ENCODE results near the gene EIF4G3.

EIF4G3 gene

GRCh38 chr1:20829531-20829930 is 347.2 kb downstream of the EIF4G3 start:
- ChIA-PET POLR2A (ENCODE audit: low non-redundant PET) (no interaction called here), CTCF (no interaction called here)
- no peak for TF ChIP-seq CTCF (conservative IDR thresholded peaks at IDR 0.05; ENCODE audit: low read depth)
- no peak overlapping the region for H3K27ac ChIP-seq
- DNase-seq (ENCODE audit: low spot score): no peak

- no peak for DNase-seq (ENCODE audit: low spot score)
- POLR2A ChIA-PET (ENCODE audit: low non-redundant PET): no interaction called here
- no peak for TF ChIP-seq CTCF (conservative IDR thresholded peaks at IDR 0.05; ENCODE audit: low read depth)
- CTCF ChIA-PET: interaction anchor here (0.6 kb wide), 1 partner anchor 56 kb away, joined by 4 read pairs; no protein-coding TSS in a partner anchor
- no peak overlapping the region for H3K27ac ChIP-seq
Measured at GRCh38 chr1:20823845-20824244, 352.9 kb downstream of the EIF4G3 start.

GRCh38 chr1:20821466-20821865 is 355.2 kb downstream of the EIF4G3 start:
- no peak overlapping the region for H3K27ac ChIP-seq
- POLR2A ChIA-PET (ENCODE audit: low non-redundant PET): no interaction called here
- no peak for DNase-seq (ENCODE audit: low spot score)
- no peak for TF ChIP-seq CTCF (conservative IDR thresholded peaks at IDR 0.05; ENCODE audit: low read depth)
- CTCF ChIA-PET: no interaction called here

GRCh38 chr1:20819818-20820217 is 356.9 kb downstream of the EIF4G3 start:
- no peak for DNase-seq (ENCODE audit: low spot score)
- POLR2A ChIA-PET (ENCODE audit: low non-redundant PET): no interaction called here
- CTCF ChIA-PET: interaction anchor here (0.7 kb wide), 2 partner anchors 53 to 357 kb away, joined by 3 read pairs; no protein-coding TSS in a partner anchor
- no peak overlapping the region for H3K27ac ChIP-seq
- TF ChIP-seq CTCF (conservative IDR thresholded peaks at IDR 0.05; ENCODE audit: low read depth): no peak

- TF ChIP-seq CTCF (conservative IDR thresholded peaks at IDR 0.05; ENCODE audit: low read depth): no peak
Measured at GRCh38 chr1:20814534-20814871, 362.2 kb downstream of the EIF4G3 start.

GRCh38 chr1:20811916-20812315 is 364.8 kb downstream of the EIF4G3 start:
- no peak for DNase-seq (ENCODE audit: low spot score)
- no peak overlapping the region for H3K27ac ChIP-seq
- TF ChIP-seq CTCF (conservative IDR thresholded peaks at IDR 0.05; ENCODE audit: low read depth): no peak
- ChIA-PET CTCF (no interaction called here), POLR2A (ENCODE audit: low non-redundant PET) (no interaction called here)

More at GRCh38 chr1:20814534-20814871, 362.2 kb downstream of the EIF4G3 start:
- POLR2A ChIA-PET (ENCODE audit: low non-redundant PET): no interaction called here
- CTCF ChIA-PET: no interaction called here
- H3K27ac ChIP-seq: no peak overlapping the region
- DNase-seq (ENCODE audit: low spot score): no peak

- CTCF ChIA-PET: interaction anchor here (0.7 kb wide), 1 partner anchor 151 kb away, joined by 5 read pairs; no protein-coding TSS in a partner anchor
- no peak for TF ChIP-seq CTCF (conservative IDR thresholded peaks at IDR 0.05; ENCODE audit: low read depth)
- no peak for DNase-seq (ENCODE audit: low spot score)
- POLR2A ChIA-PET (ENCODE audit: low non-redundant PET): no interaction called here
- no peak overlapping the region for H3K27ac ChIP-seq
Measured at GRCh38 chr1:20793236-20793635, 383.5 kb downstream of the EIF4G3 start.
